Calu3 (cell line): ENCODE measurements around the gene MYH9. TPM values are rescaled to one million over a fixed set of nuclear protein-coding genes. Genes with fewer than 3 reads are reported as not detected.

Source experiments
- BruUV-seq: library from RNA; stranded (reverse); fragments of 400-500 nt; replicated peaks from 2 replicates; lab custom pipeline; 2021; lab: Mats Ljungman, UMichigan
- CTCF ChIA-PET: fragments of 300-600 bp; sonication (Branson Sonifier 250); formaldehyde crosslinking; loops from one replicate; lab custom pipeline; 2022; ENCODE audit warnings: antibody characterized with exemption; lab: Charles Lee
- DNase-seq: peaks from one replicate; pipeline ENCODE4 v3.0.0; 2022
- H3K27ac Mint-ChIP-seq: one replicate; pipeline ENCODE4 v1.8.0; 2022; ENCODE audit warnings: mixed read lengths; ENCODE audit not compliant: unreplicated experiment
- H3K27me3 Mint-ChIP-seq: one replicate; pipeline ENCODE4 v1.8.0; 2022; ENCODE audit warnings: mixed read lengths; ENCODE audit not compliant: unreplicated experiment
- H3K36me3 Mint-ChIP-seq: one replicate; pipeline ENCODE4 v1.8.0; 2022; ENCODE audit warnings: mild to moderate bottlenecking, moderate library complexity, mixed read lengths; ENCODE audit not compliant: insufficient read depth, unreplicated experiment
- H3K4me1 Mint-ChIP-seq: one replicate; pipeline ENCODE4 v1.8.0; 2022; ENCODE audit warnings: mild to moderate bottlenecking, low read depth, mixed read lengths; ENCODE audit not compliant: unreplicated experiment
- H3K4me3 Mint-ChIP-seq: one replicate; pipeline ENCODE4 v1.8.0; 2022; ENCODE audit warnings: mild to moderate bottlenecking, low read depth, moderate library complexity, mixed read lengths; ENCODE audit not compliant: unreplicated experiment
- H3K9me3 Mint-ChIP-seq: one replicate; pipeline ENCODE4 v1.8.0; 2022; ENCODE audit warnings: low read depth, mixed read lengths; ENCODE audit not compliant: unreplicated experiment
- CTCF ChIP-seq: fragments of 200-600 bp; IDR thresholded peaks from one replicate; pipeline ENCODE4 v1.8.0; 2022; ENCODE audit warnings: antibody characterized with exemption; ENCODE audit not compliant: unreplicated experiment
- intact Hi-C: fragments of 100-400 bp; cut with micrococcal nuclease; formaldehyde crosslinking; loops from one replicate; pipeline ENCODE4 v1.10.0; 2022; ENCODE audit not compliant: unreplicated experiment
- total RNA-seq: library from RNA; stranded (reverse); gene quantifications from 2 replicates; pipeline ENCODE4 v1.2.3, GENCODE V29; 2022

The MYH9 gene
- total RNA-seq, 1 experiment from 2014 or later = 606 TPM

DNA sequence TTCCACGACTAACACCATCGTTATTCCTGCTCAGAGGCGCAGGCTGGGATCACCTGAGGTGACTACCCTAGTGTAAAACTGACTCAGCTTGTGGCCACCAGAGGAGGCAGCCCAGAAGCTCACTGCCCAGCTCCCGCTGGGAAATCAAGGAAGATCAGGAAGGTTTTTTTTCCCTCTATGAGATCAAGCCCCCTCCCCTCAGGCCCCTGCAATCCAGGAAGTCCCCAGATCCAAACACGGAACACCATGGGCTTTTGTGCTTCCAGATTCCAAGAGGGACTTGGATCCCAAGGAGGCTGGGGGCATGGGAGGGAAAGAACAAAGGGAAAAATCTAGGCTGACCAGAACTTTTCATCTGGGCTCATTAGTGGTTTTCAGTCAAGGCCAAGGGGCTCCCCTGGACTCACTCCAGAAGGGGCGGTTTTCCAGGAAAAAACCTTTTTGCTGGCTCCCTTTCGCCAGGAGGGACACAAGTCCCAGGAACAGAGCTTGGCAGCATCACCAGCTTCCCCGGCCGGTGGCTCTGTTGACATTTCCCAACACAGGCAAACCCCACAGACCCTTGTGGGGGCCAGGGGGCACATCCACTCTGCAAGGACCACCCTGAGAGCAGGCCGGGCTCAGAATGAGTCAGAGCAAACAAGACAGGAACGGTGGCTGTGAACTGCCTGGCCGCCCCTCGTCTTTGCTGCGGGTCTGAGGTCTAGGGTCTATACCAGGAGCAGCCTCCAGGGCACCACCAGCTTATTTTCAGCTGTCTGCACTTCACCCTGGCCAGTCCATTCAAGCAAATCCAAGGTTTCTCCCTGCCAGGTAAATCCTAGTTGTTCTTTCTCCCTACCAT is 36.8 kb downstream of the MYH9 start:
- Mint-ChIP-seq H3K4me3 (peak overlapping the region; percentile 54), H3K27me3 (no peaks in the 10 kb centered on the region), H3K36me3 (peaks cover 69% of the 10 kb centered on the region), H3K27ac (peak overlapping the region; percentile 61), H3K9me3 (no peaks in the 10 kb centered on the region), H3K4me1 (peaks cover 48% of the 10 kb centered on the region)
- DNase-seq = no peak
- no TSS peak for BruUV-seq
- CTCF ChIA-PET = interaction anchor here (0.9 to 2.0 kb wide), 8 partner anchors 7 to 119 kb away, joined by 3 to 9 read pairs (median 3); partner anchors contain the start of gene MYH9
- TF ChIP-seq CTCF = no peak
- intact Hi-C loops = no loop called here

DNA sequence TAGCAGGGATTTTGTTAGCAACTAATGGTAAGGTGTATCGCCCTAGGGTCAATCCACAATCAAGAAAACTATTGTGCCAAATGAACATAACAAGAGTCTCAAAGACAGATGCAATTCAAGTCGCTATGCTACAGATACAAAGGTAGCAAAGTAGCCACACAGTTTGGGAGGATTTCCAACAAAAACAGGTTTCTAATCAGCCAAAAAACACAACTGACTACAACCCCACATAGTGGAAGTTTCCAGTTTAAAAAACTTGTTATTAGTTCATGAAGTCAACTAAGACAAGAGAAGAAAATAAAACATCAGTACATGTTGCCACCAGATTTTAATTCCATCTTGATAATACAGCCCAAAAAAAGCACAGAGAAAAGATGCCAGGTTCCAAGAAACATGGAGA is 38.0 kb downstream of the MYH9 start:
- Mint-ChIP-seq H3K9me3 (no peaks in the 10 kb centered on the region), H3K36me3 (peaks cover 63% of the 10 kb centered on the region), H3K27ac (no peak overlapping the region), H3K27me3 (no peaks in the 10 kb centered on the region), H3K4me1 (peaks cover 38% of the 10 kb centered on the region), H3K4me3 (no peak overlapping the region)
- CTCF ChIA-PET = interaction anchor here (0.9 kb wide), 1 partner anchor 20 kb away, joined by 7 read pairs; no protein-coding TSS in a partner anchor
- intact Hi-C loops = no loop called here
- TF ChIP-seq CTCF = no peak
- BruUV-seq = no TSS peak
- no peak for DNase-seq

DNA sequence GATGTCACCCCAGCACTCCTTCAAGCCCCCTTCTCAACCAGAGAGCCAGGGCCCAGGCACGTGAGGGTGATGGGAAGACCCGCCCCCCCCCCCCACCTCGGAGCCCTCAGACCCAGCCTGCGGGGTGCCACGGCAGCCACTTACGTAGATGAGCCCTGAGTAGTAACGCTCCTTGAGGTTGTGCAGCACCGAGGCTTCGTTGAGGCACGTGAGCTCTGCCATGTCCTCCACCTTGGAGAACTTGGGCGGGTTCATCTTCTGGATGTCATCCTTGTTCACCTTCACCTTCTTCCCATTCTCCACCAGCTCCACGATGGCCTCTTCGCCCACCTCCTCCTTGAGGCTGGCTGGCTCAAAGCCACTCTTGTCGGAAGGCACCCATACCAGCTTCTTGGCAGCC is 39.0 kb downstream of the MYH9 start:
- Mint-ChIP-seq H3K36me3 (peaks cover 64% of the 10 kb centered on the region), H3K9me3 (no peaks in the 10 kb centered on the region), H3K4me3 (no peak overlapping the region), H3K27me3 (no peaks in the 10 kb centered on the region), H3K4me1 (peaks cover 45% of the 10 kb centered on the region), H3K27ac (no peak overlapping the region)
- no TSS peak for BruUV-seq
- TF ChIP-seq CTCF = no peak
- CTCF ChIA-PET = interaction anchor here (0.6 to 0.9 kb wide), 2 partner anchors 10 to 21 kb away, joined by 4 to 7 read pairs; no protein-coding TSS in a partner anchor
- no peak for DNase-seq
- intact Hi-C loops = no loop called here

DNA sequence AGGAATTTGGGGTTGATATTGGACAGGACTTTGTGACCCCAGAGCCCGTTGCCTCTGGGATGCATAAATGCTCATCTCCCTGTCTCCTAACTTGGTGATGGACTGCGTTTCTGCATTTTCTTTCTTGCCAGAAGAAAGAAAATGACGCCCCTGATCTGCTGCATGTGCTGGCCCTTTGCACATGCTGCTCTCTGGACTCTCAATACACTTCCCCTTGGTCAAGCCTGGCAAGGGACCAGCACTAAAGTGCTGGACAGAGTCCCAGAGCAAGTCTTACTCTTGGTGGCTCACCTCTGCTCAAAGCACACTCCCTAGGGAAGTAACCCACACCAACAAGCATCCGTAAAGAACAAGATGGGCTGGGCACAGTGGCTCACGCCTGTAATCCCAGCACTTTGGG is 40.7 kb downstream of the MYH9 start:
- intact Hi-C loops = no loop called here
- H3K4me3 Mint-ChIP-seq = no peak overlapping the region
- H3K36me3 Mint-ChIP-seq = peaks cover 59% of the 10 kb centered on the region
- H3K27me3 Mint-ChIP-seq = no peaks in the 10 kb centered on the region
- H3K4me1 Mint-ChIP-seq = peaks cover 46% of the 10 kb centered on the region
- no peaks in the 10 kb centered on the region for H3K9me3 Mint-ChIP-seq
- no peak for TF ChIP-seq CTCF
- DNase-seq = no peak
- peak overlapping the region; percentile 17 for H3K27ac Mint-ChIP-seq
- CTCF ChIA-PET = interaction anchor here (0.7 to 1.4 kb wide), 2 partner anchors 13 to 14 kb away, joined by 3 read pairs; no protein-coding TSS in a partner anchor
- BruUV-seq = no TSS peak
